HepG2 (cell line): ENCODE data around the gene PRKAG1. TPM values are rescaled to one million over a fixed set of nuclear protein-coding genes. Genes with fewer than 3 reads are reported as not detected.

ENCODE experiments used
- KDM5A ChIP-seq: fragments of 200-600 bp; sonication (generic); IDR thresholded peaks from 2 replicates; pipeline ENCODE4 v1.7.0; 2018; ENCODE audit warnings: antibody characterized with exemption, mild to moderate bottlenecking, low read length, borderline replicate concordance
- KLF11 ChIP-seq: IDR thresholded peaks from 2 replicates; pipeline ENCODE4 v1.6.1; 2016; ENCODE audit warnings: missing compliant biosample characterization
- MAF1 ChIP-seq: sonication (generic); formaldehyde crosslinking; IDR thresholded peaks from 2 replicates; pipeline ENCODE4 v1.5.0; 2020; ENCODE audit warnings: missing genetic modification reagents, borderline replicate concordance
- NCOA1 ChIP-seq: sonication (generic); formaldehyde crosslinking; IDR thresholded peaks from 2 replicates; pipeline ENCODE4 v1.9.0; 2021; ENCODE audit warnings: missing genetic modification reagents
- SRY ChIP-seq: sonication (generic); formaldehyde crosslinking; IDR thresholded peaks from 2 replicates; pipeline ENCODE4 v1.8.0; 2022; ENCODE audit warnings: mild to moderate bottlenecking, missing genetic modification reagents
- ZFX ChIP-seq: sonication (generic); formaldehyde crosslinking; IDR thresholded peaks from 2 replicates; pipeline ENCODE4 v1.4.0; 2020; ENCODE audit warnings: mild to moderate bottlenecking, low read depth, missing genetic modification reagents, moderate library complexity
- ZNF773 ChIP-seq: sonication (generic); formaldehyde crosslinking; IDR thresholded peaks from 2 replicates; pipeline ENCODE4 v1.4.0; 2020; ENCODE audit warnings: missing genetic modification reagents, borderline replicate concordance
- ZNF788 ChIP-seq: sonication (generic); formaldehyde crosslinking; IDR thresholded peaks from 2 replicates; pipeline ENCODE4 v1.5.0; 2020; ENCODE audit warnings: mild to moderate bottlenecking, missing genetic modification reagents, borderline replicate concordance
- ZNF879 ChIP-seq: sonication (generic); formaldehyde crosslinking; IDR thresholded peaks from 2 replicates; pipeline ENCODE4 v1.8.1; 2023; ENCODE audit warnings: missing genetic modification reagents
- polyA plus RNA-seq, 8 experiments: library from polyadenylated mRNA; depleted of rRNA in 3 of 8; stranded (reverse) in 7 of 8; unstranded in 1 of 8; fragments of >200 nt; fragmentation: Illumina TruSeq in 4 of 8; extraction: Trizol in 4 of 8; gene quantifications; 2 replicates each; pipeline versions ENCODE4 v1.2.1 to v1.2.3, GENCODE V29; 2011 to 2016; ENCODE audit warnings: low read depth in 4 of 8, missing spikeins in 1 of 8, mixed read lengths in 1 of 8; ENCODE audit not compliant: insufficient read depth in 1 of 8
- total RNA-seq, 5 experiments: library from RNA; depleted of rRNA; stranded (reverse); fragments of >200 nt; fragmentation: Illumina TruSeq; extraction: Trizol; gene quantifications; 2 replicates each; pipeline ENCODE4 v1.2.3, GENCODE V29; 2016; ENCODE audit warnings: low read depth in 1 of 5
- TF ChIP-seq, protein P1 (sequence below): sonication (generic); formaldehyde crosslinking; IDR thresholded peaks from 2 replicates; pipeline ENCODE4 v1.4.0; 2020; ENCODE audit warnings: missing genetic modification reagents, mild to moderate bottlenecking, borderline replicate concordance
- TF ChIP-seq, protein P2 (sequence below): sonication (generic); formaldehyde crosslinking; IDR thresholded peaks from 2 replicates; pipeline ENCODE4 v1.5.1; 2020; ENCODE audit warnings: mild to moderate bottlenecking, missing genetic modification reagents, moderate library complexity
- TF ChIP-seq, protein P3 (sequence below): sonication (generic); formaldehyde crosslinking; IDR thresholded peaks from 2 replicates; pipeline ENCODE4 v1.8.0; 2022; ENCODE audit warnings: low read depth, missing genetic modification reagents
- TF ChIP-seq, protein P4 (sequence below): sonication (generic); formaldehyde crosslinking; IDR thresholded peaks from 2 replicates; pipeline ENCODE4 v1.4.0; 2020; ENCODE audit warnings: missing genetic modification reagents

PRKAG1 gene
- total and polyA plus RNA-seq, 2 of the 13 experiments (the other 11 are each of a cell fraction or from before 2014, with no cell fraction given), result 26.1 to 32.8 TPM

DNA sequence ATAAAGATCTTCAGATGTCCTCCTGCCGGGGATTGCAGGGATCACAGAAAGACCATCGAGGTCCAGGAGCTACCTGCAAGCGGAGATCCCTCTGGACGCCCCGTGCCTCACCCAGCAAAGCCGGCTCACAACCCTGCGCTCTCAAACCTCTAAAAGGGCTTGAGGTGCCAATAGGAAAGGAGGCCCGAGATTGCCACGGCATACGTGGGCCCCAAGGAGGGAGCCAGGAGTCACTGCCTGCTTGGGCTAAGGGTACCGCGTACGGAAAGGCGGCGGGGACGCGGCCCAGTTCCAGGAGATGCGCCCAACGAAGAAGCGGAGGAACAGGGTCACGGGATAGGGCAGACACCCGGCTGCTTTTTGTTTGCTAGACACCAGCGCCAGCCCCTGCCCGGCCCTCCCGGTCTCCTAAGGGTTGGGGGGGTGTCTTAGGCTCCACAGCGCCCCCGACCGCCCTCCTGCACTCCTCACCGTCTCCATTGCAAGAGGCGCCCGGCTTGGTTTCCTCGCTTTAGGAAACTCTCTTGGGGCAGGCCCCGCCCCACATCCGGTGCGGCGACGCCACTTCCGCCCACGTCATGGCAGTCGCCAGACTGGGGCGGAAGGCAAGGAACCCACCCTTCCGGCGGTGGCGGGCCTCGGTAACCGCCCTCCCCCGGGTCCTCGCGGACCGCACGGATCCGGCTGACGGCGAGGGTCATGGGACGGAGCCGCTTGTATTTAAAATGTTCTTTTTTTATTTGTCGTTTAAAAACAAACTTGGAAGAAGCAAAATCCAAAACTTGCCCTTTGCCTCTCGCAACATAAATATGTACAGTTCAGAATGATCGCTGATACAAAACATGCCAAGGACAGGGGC is at the start of gene PRKAG1 (continued):
- TF ChIP-seq, protein P1, sequence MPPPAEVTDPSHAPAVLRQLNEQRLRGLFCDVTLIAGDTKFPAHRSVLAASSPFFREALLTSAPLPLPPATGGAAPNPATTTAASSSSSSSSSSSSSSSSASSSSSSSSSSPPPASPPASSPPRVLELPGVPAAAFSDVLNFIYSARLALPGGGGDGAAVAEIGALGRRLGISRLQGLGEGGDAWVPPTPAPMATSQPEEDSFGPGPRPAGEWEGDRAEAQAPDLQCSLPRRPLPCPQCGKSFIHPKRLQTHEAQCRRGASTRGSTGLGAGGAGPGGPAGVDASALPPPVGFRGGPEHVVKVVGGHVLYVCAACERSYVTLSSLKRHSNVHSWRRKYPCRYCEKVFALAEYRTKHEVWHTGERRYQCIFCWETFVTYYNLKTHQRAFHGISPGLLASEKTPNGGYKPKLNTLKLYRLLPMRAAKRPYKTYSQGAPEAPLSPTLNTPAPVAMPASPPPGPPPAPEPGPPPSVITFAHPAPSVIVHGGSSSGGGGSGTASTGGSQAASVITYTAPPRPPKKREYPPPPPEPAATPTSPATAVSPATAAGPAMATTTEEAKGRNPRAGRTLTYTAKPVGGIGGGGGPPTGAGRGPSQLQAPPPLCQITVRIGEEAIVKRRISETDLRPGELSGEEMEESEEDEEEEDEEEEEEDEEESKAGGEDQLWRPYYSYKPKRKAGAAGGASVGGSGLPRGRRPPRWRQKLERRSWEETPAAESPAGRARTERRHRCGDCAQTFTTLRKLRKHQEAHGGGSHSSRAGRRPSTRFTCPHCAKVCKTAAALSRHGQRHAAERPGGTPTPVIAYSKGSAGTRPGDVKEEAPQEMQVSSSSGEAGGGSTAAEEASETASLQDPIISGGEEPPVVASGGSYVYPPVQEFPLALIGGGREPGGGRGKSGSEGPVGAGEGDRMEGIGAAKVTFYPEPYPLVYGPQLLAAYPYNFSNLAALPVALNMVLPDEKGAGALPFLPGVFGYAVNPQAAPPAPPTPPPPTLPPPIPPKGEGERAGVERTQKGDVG (CRISPR knock-in tag), result 0 out of 2 replicates have a peak, but pooled peaks have one; percentile 72
- TF ChIP-seq KLF11, result peak; percentile 76; the same call in 1 of the 2 replicates
- peak; percentile 10; the same call in 1 of the 2 replicates for TF ChIP-seq ZNF773 (CRISPR knock-in tag)
- TF ChIP-seq ZNF788 (CRISPR knock-in tag), result peak; percentile 51; the same call in 1 of the 2 replicates
- TF ChIP-seq ZNF879, result peak; percentile 72; the same call in 1 of the 2 replicates
- peak; percentile 62; the same call in 1 of the 2 replicates for TF ChIP-seq SRY (CRISPR knock-in tag)
- TF ChIP-seq KDM5A, result peak; percentile 80
- TF ChIP-seq ZFX (CRISPR knock-in tag), result peak; percentile 76
- peak; percentile 44; the same call in 1 of the 2 replicates for TF ChIP-seq MAF1 (CRISPR knock-in tag)
- TF ChIP-seq NCOA1 (CRISPR knock-in tag), result peak; percentile 33; the same call in 1 of the 2 replicates
- TF ChIP-seq, protein P2, sequence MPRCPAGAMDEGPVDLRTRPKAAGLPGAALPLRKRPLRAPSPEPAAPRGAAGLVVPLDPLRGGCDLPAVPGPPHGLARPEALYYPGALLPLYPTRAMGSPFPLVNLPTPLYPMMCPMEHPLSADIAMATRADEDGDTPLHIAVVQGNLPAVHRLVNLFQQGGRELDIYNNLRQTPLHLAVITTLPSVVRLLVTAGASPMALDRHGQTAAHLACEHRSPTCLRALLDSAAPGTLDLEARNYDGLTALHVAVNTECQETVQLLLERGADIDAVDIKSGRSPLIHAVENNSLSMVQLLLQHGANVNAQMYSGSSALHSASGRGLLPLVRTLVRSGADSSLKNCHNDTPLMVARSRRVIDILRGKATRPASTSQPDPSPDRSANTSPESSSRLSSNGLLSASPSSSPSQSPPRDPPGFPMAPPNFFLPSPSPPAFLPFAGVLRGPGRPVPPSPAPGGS (CRISPR knock-in tag), result peak; percentile 51; the same call in 1 of the 2 replicates
- TF ChIP-seq, protein P3, sequence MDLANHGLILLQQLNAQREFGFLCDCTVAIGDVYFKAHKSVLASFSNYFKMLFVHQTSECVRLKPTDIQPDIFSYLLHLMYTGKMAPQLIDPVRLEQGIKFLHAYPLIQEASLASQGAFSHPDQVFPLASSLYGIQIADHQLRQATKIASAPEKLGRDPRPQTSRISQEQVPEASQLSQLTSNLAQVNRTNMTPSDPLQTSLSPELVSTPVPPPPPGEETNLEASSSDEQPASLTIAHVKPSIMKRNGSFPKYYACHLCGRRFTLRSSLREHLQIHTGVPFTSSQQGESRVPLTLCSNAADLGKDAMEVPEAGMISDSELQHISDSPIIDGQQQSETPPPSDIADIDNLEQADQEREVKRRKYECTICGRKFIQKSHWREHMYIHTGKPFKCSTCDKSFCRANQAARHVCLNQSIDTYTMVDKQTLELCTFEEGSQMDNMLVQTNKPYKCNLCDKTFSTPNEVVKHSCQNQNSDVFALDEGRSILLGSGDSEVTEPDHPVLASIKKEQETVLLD (CRISPR knock-in tag), result peak; percentile 70
- TF ChIP-seq, protein P4, sequence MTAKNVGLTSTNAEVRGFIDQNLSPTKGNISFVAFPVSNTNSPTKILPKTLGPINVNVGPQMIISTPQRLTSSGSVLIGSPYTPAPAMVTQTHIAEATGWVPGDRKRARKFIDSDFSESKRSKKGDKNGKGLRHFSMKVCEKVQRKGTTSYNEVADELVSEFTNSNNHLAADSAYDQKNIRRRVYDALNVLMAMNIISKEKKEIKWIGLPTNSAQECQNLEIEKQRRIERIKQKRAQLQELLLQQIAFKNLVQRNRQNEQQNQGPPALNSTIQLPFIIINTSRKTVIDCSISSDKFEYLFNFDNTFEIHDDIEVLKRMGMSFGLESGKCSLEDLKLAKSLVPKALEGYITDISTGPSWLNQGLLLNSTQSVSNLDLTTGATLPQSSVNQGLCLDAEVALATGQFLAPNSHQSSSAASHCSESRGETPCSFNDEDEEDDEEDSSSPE (CRISPR knock-in tag), result peak; percentile 65; the same call in 1 of the 2 replicates
